Measurements from ENCODE around the gene LRR1.
"Not testable (repeated sequence)": the region's sequence is repeated elsewhere in the genome, so short reads cannot be mapped to it uniquely, and the experiment has no call there.

Gene LRR1

DNA sequence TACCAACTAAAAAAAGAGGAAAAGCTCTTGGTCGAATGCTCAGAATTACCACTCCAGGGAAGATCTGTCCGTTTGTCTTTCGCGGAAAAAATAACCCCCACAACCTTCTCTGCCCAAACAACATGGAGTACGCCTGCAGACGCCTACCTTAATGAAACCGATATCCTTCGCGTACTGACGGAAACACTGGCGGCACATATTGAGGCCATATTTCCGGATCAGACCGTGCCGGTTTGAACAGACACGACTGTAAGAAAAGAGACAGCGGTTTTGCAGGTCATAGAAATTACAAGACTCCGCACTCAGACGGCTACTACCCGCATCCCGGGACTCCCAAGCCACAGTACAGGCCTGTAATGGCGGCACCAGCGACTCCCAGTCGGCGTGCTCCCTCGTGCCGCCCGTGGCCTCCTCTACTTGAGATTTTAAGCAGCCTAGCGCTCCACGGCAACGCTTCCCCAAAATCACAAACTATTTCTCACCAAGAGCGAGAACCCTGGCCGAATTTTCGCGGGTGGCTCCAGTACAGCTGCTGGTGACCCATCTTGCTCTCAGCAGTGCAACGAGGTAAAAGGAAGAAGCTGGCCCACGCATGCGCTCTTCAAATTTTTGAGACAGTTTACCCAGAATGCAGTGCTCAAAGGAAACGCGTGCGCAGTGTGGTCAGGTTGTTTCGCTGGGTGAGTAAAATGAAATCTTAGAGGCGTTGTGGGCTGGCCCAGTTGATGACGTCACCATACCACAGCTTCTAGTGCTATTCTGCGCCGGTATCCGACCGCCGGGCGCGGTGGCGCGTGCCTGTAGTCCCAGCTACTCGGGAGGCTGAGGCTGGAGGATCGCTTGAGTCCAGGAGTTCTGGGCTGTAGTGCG, 12.7 kb upstream of the LRR1 start, which contains the start of gene RPS29:
TSS of gene RPS29 (minus strand) at position 578 of the 870 bp plus-strand sequence. CDS start at position 544, 34 bp downstream.
- peak; percentile 85 to 100 (median 94) for DNase-seq

- peak in 7 of 58 donors; percentile 13 to 100 (median 48) for DNase-seq
These were observed 11.9 kb upstream of the LRR1 start for GRCh38 chr14:49586673-49587460.

- DNase-seq: no peak
These were observed 9.4 kb upstream of the LRR1 start for GRCh38 chr14:49589387-49589786.

DNA sequence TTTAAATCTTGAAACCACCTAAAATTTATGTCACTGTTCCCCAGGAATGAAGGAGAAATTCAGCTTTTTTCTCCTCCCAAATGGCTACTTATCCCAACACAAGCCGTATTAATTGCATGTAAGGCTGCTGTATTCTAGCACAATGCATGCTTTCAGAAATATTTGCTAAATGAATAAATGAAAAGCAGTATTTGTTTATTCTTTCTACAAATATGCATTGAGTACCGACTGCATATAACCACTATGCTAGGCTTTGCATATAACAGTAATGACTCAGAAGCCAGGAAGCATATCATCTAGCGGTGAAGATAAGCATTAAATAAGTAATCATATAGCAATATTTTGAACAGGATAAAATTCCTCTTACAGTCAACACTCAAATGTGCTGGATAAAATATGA, 5.7 kb upstream of the LRR1 start:
- no peak for DNase-seq

DNA sequence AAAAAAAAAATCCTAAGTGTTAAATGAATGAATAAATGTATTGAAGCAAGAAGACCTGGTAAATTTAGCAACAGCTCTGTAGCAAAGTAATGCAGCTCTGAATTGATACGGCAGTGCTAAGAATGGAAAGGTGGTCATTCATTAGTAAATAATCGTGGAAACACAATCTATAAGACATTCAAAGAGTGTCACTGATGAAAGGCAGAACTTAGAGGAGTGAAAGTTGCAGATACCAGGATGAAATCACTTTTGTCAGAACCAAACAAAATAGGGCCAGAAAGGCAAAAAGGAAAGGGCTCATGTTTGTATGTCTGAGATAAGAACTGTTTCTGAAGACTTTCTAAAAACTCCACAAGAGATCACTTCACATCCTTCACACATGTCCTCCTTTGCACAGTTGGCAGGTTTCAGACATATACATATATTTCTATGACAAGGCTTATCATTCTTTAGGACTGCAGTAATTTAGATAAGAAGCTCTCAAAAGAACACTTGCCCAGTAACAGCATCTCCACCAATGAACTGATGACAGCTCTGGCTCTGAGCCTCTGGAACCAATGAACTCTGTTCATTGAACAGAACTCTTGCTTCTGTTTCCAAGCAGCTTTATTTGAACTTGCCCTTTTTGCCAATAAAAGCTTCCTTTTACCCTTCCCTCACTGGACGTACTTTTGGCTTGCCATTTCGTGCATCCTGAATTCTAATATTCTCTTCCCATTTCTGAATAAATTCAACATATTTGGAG, 4.2 kb upstream of the LRR1 start:
- peak in 4 of 58 donors; percentile 6 to 60 (median 10) for DNase-seq

- peak in 2 of 58 donors; percentile 24 to 43 for DNase-seq
These were observed 603 bp upstream of the LRR1 start for GRCh38 chr14:49598189-49598484.

DNA sequence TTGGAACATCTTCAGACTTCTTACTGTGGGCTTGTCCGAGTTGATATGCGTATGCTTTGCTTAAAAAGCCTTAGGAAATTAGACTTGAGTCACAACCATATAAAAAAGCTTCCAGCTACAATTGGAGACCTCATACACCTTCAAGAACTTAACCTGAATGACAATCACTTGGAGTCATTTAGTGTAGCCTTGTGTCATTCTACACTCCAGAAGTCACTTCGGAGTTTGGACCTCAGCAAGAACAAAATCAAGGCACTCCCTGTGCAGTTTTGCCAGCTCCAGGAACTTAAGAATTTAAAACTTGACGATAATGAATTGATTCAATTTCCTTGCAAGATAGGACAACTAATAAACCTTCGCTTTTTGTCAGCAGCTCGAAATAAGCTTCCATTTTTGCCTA, 8.8 kb downstream of the LRR1 start:
- no peak for DNase-seq

DNA sequence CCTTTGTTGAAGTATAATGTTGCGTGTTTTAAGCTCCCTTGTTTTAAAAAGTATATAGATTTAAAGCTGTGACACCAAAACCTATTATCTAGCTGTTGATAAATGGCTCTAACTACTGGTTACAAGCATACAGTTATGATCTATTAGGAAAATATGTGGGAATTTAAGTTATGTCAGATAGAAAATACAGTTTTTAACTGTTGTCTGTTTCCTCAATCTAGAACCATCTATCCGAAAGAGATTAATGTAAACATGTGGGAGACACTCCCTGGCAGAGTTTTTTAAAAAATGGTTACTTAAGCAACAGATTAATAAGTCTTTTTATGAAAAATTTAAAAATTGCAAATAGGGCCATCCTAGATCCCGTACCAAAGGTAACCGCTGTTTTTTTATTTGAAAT, 13.5 kb downstream of the LRR1 start:
- no peak for DNase-seq

GRCh38 chr14:49612671-49613070, 13.9 kb downstream of the LRR1 start:
- DNase-seq: no peak

DNA sequence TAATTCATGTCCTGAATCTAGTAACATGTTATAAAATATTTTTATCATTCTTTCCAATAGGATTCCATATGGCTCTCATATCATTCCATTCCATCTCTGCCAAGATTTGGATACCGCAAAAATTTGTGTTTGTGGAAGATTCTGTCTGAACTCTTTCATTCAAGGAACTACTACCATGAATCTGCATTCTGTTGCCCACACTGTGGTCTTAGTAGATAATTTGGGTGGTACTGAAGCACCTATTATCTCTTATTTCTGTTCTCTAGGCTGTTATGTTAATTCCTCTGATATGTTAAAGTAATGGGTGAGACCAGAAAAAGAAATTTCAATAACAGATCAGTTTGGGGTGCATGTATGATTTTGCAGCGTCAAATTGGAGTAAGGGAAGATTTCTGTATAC, 15.5 kb downstream of the LRR1 start:
- no peak for DNase-seq

GRCh38 chr14:49615776-49616175, 17.0 kb downstream of the LRR1 start:
- no peak for DNase-seq

GRCh38 chr14:49617852-49618519, 19.2 kb downstream of the LRR1 start:
- DNase-seq: no peak

DNA sequence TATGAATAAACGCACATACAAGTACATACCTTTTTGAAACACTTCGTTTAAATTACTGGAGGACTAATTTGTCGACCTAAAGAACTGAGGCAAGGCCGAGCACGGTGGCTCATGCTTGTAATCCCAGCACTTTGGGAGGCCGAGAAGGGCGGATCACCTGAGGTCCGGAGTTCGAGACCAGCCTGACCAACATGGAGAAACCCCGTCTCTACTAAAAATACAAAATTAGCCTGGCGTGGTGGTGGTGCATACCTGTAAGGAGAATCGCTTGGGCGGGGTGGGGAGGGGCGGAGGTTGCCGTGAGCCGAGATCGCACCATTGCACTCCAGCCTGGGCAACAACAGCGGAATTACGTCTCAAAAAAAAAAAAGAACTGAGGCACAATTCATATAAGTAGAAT, 20.5 kb downstream of the LRR1 start:
- not testable (repeated sequence) for DNase-seq

- no peak for DNase-seq
These were observed 21.0 kb downstream of the LRR1 start for GRCh38 chr14:49619730-49620129.

DNA sequence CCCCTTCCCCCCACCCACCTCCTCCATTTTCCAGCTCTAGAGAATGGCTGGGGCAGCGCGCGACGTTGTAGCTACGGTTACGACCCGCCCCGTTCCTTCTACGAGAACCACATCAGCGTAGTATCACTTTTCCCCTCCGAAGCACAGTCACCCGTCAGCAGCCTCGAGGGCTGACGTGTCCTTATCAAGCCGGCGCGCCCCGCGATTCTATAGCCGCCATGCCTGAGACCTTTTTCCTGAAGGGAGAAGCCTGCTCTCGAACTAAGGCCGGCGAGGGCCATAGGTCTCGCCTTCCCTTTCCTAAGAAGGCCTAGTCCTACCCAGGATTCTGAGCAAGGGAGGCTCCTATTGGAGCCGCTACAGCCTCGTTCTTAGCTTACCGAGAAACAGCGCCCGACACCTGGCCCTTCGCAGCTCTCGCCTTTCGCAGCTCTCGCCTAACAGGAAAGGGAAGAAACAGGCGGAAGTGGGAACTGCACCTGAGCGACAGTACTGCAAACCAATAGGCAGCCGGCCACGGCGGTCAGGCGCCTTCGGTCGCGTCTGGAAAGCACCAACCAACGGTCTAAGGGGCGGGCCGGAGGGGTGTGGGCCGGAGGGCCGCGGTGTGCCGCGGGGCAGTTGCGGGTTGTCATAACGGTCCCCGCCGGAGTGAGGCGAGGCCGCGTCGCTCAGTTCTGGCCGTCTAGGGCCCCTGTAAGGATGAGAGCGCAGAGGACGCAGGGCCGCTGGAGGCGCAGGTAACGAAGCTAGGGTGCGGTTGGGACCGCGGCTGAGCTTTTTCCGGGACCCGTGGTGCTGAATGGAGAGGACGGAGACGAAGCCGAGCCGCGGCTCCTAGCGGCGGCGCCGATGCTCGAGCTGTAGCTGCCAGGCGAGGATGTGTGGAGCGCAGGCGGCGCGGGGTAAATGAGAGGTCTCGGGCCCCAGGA, 21.7 kb downstream of the LRR1 start, which contains the start of the genes MGAT2 and RPL36AL:
TSS of gene MGAT2 (plus strand) at position 618 of the 932 bp plus-strand sequence. CDS start 470 bp downstream, outside the sequence.
TSS of gene RPL36AL (minus strand) at position 445 of the 932 bp plus-strand sequence. CDS start 1,522 bp downstream, outside the sequence.
- peak; percentile 79 to 99 (median 96) for DNase-seq

GRCh38 chr14:49621114-49621881, 22.6 kb downstream of the LRR1 start:
- peak in 42 of 58 donors; percentile 17 to 80 (median 53) for DNase-seq

- DNase-seq: no peak
These were observed 23.4 kb downstream of the LRR1 start for GRCh38 chr14:49622022-49622607.

DNA sequence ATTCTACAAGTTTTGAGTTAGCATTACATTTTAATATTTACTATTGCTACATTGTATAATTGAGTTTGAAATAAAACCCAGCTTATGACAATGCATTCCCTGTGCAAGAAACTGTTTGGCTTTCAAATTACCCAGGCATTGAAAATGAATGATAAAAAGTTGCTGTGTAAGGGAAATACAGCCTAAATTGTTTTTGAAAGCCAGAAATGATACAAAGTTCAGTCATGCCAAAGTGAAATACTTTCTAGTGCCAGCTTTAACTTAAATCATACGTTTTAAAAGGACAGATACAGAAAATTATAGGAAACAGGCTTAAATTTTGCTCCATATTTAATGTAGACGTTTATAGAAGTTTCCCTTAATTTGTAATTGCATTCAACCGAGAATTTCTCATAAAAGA, 24.6 kb downstream of the LRR1 start:
- DNase-seq: no peak
